Pancreas (tissue), 10 donors: ENCODE measurements around the gene PLAGL2. TPM values are rescaled to one million over a fixed set of nuclear protein-coding genes. Genes with fewer than 3 reads are reported as not detected.

Source experiments
- ATAC-seq, 4 donors: fragments of 200-7000 bp; cut with Tn5 transposase; one replicate each; pipeline versions ENCODE4 v1.8.0 to v1.9.1; 2020; ENCODE audit warnings: mild to moderate bottlenecking in 4 of 4, moderate library complexity in 4 of 4
- DNase-seq, 6 donors: peaks; one replicate each; pipeline ENCODE4 v3.0.0-alpha.2; 2020
- FAIRE-seq: peaks from 2 replicates; lab custom pipeline; 2012; peaks lifted over from hg19 to GRCh38; lab: Jason Lieb, UNC
- H3K27ac ChIP-seq, 4 donors: fragments of 200-600 bp; sonication (generic); 1 replicate in 3 of 4; 2 replicates in 1 of 4; pipeline versions ENCODE4 v1.5.0 to v1.8.0; 2020
- H3K27me3 ChIP-seq, 4 donors: fragments of 200-600 bp; one replicate each; pipeline ENCODE4 v1.8.0; 2021
- H3K36me3 ChIP-seq, 3 donors: fragments of 200-600 bp; sonication (generic) in 1 of 3; one replicate each; pipeline versions ENCODE4 v1.5.0 to v1.8.0; 2020 to 2021
- H3K4me1 ChIP-seq, 3 donors: fragments of 200-600 bp; one replicate each; pipeline ENCODE4 v1.8.0; 2021
- H3K4me3 ChIP-seq, 4 donors: fragments of 200-600 bp; sonication (generic) in 2 of 4; one replicate each; pipeline versions ENCODE4 v1.5.0 to v1.8.0; 2020 to 2021
- H3K9me3 ChIP-seq, 4 donors: fragments of 200-600 bp; one replicate each; pipeline ENCODE4 v1.8.0; 2021
- CTCF ChIP-seq, 4 donors: fragments of 200-600 bp; sonication (generic) in 3 of 4; IDR thresholded peaks; one replicate each; pipeline versions ENCODE4 v1.5.0 to v1.8.0; 2021; ENCODE audit warnings: antibody characterized with exemption in 4 of 4
- WGBS, 2 donors: extraction: QIAGEN DNeasy Blood & Tissue Kit; methylation state at CpG; one replicate each; pipeline ENCODE4 v1.1.7; 2013; 5-methylcytosine and 5-hydroxymethylcytosine counted together
- intact Hi-C, 3 donors: fragments of 100-400 bp; cut with DNase I; formaldehyde crosslinking; loops; one replicate each; pipeline versions ENCODE4 v1.11.1 to v1.14.2; 2022
- polyA plus RNA-seq, 2 donors: library from polyadenylated mRNA; stranded (reverse); fragments of 200-250 nt; gene quantifications; one replicate each; pipeline ENCODE4 v1.2.3, GENCODE V29; 2013
- total RNA-seq, 6 donors: library from RNA; stranded (reverse); fragmentation: NEBNext Ultra II Directional in 4 of 6; extraction: Animal tissue kit (Norgen Biotek cat#: 25700) in 4 of 6; gene quantifications; one replicate each; pipeline versions ENCODE4 v1.2.1 to v1.2.4, GENCODE V29; 2021 to 2023
- donor health status: healthy with polysubstance abuse.
- donor health status: DM: no; HTN: no; CAD: no; lungs with moderate emphysema.
- donor health status: DM: no; HTN: no; CAD: no.
- donor health status: control.
- donor health status: control.
- donor health status: Bipolar disorder and iron deficiency.
- donor health status: DM: yes; HTN: yes; CAD: no.
- donor health status: DM: no; HTN: no; CAD: no.
- donor health status: DM: no; HTN: no; CAD: no.
- donor health status: DM: yes; HTN: yes; CAD: no.

Gene PLAGL2
- total RNA-seq (1 to 10 TPM; 3.3 to 7.2 (median 4.6) TPM), polyA plus RNA-seq (1 to 10 TPM; 2.4 to 4.4 TPM)

GRCh38 chr20:32207626-32208498, at the start of gene PLAGL2, which contains the start of gene POFUT1:
PLAGL2 (minus strand) TSS chr20:32207743; CDS start chr20:32202178, 5,565 bp downstream.
POFUT1 (plus strand) TSS chr20:32207880; CDS start chr20:32207942, 62 bp downstream.
- intact Hi-C loops, result loop anchor here in 1 of 3 donors (10.0 kb wide), 1 partner anchor 277 kb away; no protein-coding TSS in a partner anchor
- no peak for TF ChIP-seq CTCF (IDR thresholded peaks at IDR 0.05)
- FAIRE-seq (no peak), DNase-seq (peak; percentile 88 to 96 (median 90)), ATAC-seq (peak; percentile 92 to 97 (median 94))
- Histone ChIP-seq H3K9me3 (no peaks in the 10 kb centered on the region), H3K4me1 (peaks cover 29 to 46% (median 38%) of the 10 kb centered on the region in 3 donors), H3K27ac (peak within 1 kb of the TSS; percentile 72 to 91 (median 86)), H3K36me3 (no peaks in the 10 kb centered on the region), H3K27me3 (no peaks in the 10 kb centered on the region), H3K4me3 (peak within 1 kb of the TSS; percentile 92 to 98 (median 96))
- 0 to 1% methylated on average over 18 to 74 of the region's 74 CpGs for WGBS, 2 donors

DNA sequence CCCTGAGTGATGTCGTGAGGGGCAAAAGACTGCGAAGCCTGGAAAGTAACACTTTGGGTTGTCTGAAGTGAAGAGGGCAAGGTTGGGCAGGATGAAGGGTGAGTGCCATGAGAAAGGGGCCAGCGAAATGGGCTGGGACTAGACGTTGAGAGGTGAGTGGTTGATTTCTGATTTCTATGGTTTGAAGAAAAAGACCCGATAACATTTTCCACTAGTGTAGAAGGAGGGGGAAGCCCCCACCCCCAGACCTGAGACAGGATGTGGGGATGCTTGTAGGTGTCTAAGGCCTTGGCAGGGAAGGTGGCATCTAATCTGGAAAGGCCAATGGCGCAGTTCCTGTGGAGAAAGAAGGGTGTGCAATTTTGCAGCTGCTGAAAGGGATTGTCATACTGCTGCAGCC, 44.6 kb upstream of the PLAGL2 start:
- no peaks in the 10 kb centered on the region for H3K36me3 ChIP-seq
- DNase-seq (no peak), ATAC-seq (no peak), FAIRE-seq (no peak)
- TF ChIP-seq CTCF (IDR thresholded peaks at IDR 0.05), result no peak
- 84 to 92% methylated on average over 6 of the region's 6 CpGs for WGBS, 2 donors
- no peak overlapping the region for H3K4me3 ChIP-seq
- H3K27me3 ChIP-seq, result no peaks in the 10 kb centered on the region
- intact Hi-C loops, result no loop called here
- peaks cover 0 to 6% (median 5%) of the 10 kb centered on the region in 3 donors for H3K4me1 ChIP-seq
- no peaks in the 10 kb centered on the region for H3K9me3 ChIP-seq
- no peak overlapping the region for H3K27ac ChIP-seq

GRCh38 chr20:32251470-32251869, 43.9 kb upstream of the PLAGL2 start:
- intact Hi-C loops, result no loop called here
- no peak for ATAC-seq
- 58 to 61% methylated on average over 3 of the region's 3 CpGs for WGBS, 2 donors

GRCh38 chr20:32249030-32249738, 41.6 kb upstream of the PLAGL2 start:
- no peak for TF ChIP-seq CTCF (IDR thresholded peaks at IDR 0.05)

More at GRCh38 chr20:32251470-32251869, 43.9 kb upstream of the PLAGL2 start:
- H3K4me3 ChIP-seq, result no peak overlapping the region
- H3K27ac ChIP-seq, result no peak overlapping the region
- no peak for FAIRE-seq
- DNase-seq, result peak in 1 of 6 donors; percentile 12
- H3K4me1 ChIP-seq, result peaks cover 0 to 4% (median 2%) of the 10 kb centered on the region in 3 donors
- no peaks in the 10 kb centered on the region for H3K9me3 ChIP-seq
- no peaks in the 10 kb centered on the region for H3K36me3 ChIP-seq
- no peak for TF ChIP-seq CTCF (IDR thresholded peaks at IDR 0.05)
- H3K27me3 ChIP-seq, result no peaks in the 10 kb centered on the region

More at GRCh38 chr20:32249030-32249738, 41.6 kb upstream of the PLAGL2 start:
- ATAC-seq, result no peak
- Histone ChIP-seq H3K4me1 (no peaks in the 10 kb centered on the region), H3K27me3 (no peaks in the 10 kb centered on the region), H3K4me3 (no peak overlapping the region), H3K36me3 (no peaks in the 10 kb centered on the region), H3K27ac (no peak overlapping the region), H3K9me3 (no peaks in the 10 kb centered on the region)
- intact Hi-C loops, result no loop called here
- no peak for FAIRE-seq
- no peak for DNase-seq
- WGBS, 2 donors, result 89 to 93% methylated on average over 9 of the region's 9 CpGs
